NCI-H2196 (cell line): ENCODE measurements around the gene C11orf86.
"Not testable (repeated sequence)": the region's sequence is repeated elsewhere in the genome, so short reads cannot be mapped to it uniquely, and the experiment has no call there.

ENCODE experiments used
- DNase-seq: peaks from one replicate; lab custom pipeline; 2025; ENCODE audit not compliant: unreplicated experiment; lab: John Stamatoyannopoulos, UW

Gene C11orf86

GRCh38 chr11:66974724-66975404, at the start of gene C11orf86:
C11orf86 (plus strand) TSS chr11:66975304; CDS start chr11:66975363, 59 bp downstream.
- DNase-seq = no peak

GRCh38 chr11:66929753-66930152, 45.4 kb upstream of the C11orf86 start:
- DNase-seq = no peak

GRCh38 chr11:66932543-66932942, 42.6 kb upstream of the C11orf86 start:
- DNase-seq = no peak

- DNase-seq = no peak
Observed at GRCh38 chr11:66933531-66933930, 41.6 kb upstream of the C11orf86 start.

GRCh38 chr11:66934950-66935779, 39.9 kb upstream of the C11orf86 start:
- no peak for DNase-seq

GRCh38 chr11:66936311-66936711, 38.8 kb upstream of the C11orf86 start:
- no peak for DNase-seq

- no peak for DNase-seq
Observed at GRCh38 chr11:66937193-66937733, 37.8 kb upstream of the C11orf86 start.

- no peak for DNase-seq
Observed at GRCh38 chr11:66938582-66939135, 36.4 kb upstream of the C11orf86 start.

GRCh38 chr11:66950112-66950535, 25.0 kb upstream of the C11orf86 start:
- peak; percentile 10 for DNase-seq

GRCh38 chr11:66951135-66951534, 24.0 kb upstream of the C11orf86 start:
- DNase-seq = no peak

GRCh38 chr11:66951927-66952337, 23.2 kb upstream of the C11orf86 start:
- peak; percentile 27 for DNase-seq

- DNase-seq = no peak
Observed at GRCh38 chr11:66953081-66953833, 21.8 kb upstream of the C11orf86 start.

GRCh38 chr11:66956689-66957290, 18.3 kb upstream of the C11orf86 start:
- no peak for DNase-seq

GRCh38 chr11:66957971-66958231, 17.2 kb upstream of the C11orf86 start:
- no peak for DNase-seq

GRCh38 chr11:66958232-66958955, 16.7 kb upstream of the C11orf86 start, which contains the start of gene PC:
PC (minus strand) TSS chr11:66958383; CDS start chr11:66872159, 86,224 bp downstream.
- DNase-seq = peak; percentile 100

- no peak for DNase-seq
Observed at GRCh38 chr11:66958956-66959274, 16.2 kb upstream of the C11orf86 start.

- not testable (repeated sequence) for DNase-seq
Observed at GRCh38 chr11:66961691-66962213, 13.4 kb upstream of the C11orf86 start.

- DNase-seq = no peak
Observed at GRCh38 chr11:66962247-66962646, 12.9 kb upstream of the C11orf86 start.

- no peak for DNase-seq
Observed at GRCh38 chr11:66962801-66963200, 12.3 kb upstream of the C11orf86 start.

GRCh38 chr11:66964495-66964894, 10.6 kb upstream of the C11orf86 start:
- DNase-seq = no peak
